Heart right ventricle (tissue), 16 donors: Measurements from ENCODE around the gene XRCC4. TPM values are rescaled to one million over a fixed set of nuclear protein-coding genes. Genes with fewer than 3 reads are reported as not detected.

Experiments
- ATAC-seq, 8 donors: fragments of 200-7000 bp; cut with Tn5 transposase; one replicate each; pipeline ENCODE4 v1.9.1; 2020; ENCODE audit warnings: mild to moderate bottlenecking in 8 of 8, moderate library complexity in 8 of 8, moderate number of reproducible peaks in 1 of 8
- DNase-seq, 2 donors: peaks; one replicate each; pipeline ENCODE4 v3.0.0-alpha.2; 2020
- H3K27ac ChIP-seq, 10 donors: fragments of 200-600 bp; sonication (generic) in 2 of 10; one replicate each; pipeline versions ENCODE4 v1.5.0 to v1.8.0; 2020 to 2022; ENCODE audit warnings: mild to moderate bottlenecking in 3 of 10
- H3K27me3 ChIP-seq, 7 donors: fragments of 200-600 bp; one replicate each; pipeline ENCODE4 v1.8.0; 2021 to 2022; ENCODE audit warnings: mild to moderate bottlenecking in 2 of 7
- H3K36me3 ChIP-seq, 9 donors: fragments of 200-600 bp; sonication (generic) in 1 of 9; one replicate each; pipeline versions ENCODE4 v1.5.0 to v1.8.0; 2020 to 2022; ENCODE audit warnings: mild to moderate bottlenecking in 2 of 9
- H3K4me1 ChIP-seq, 9 donors: fragments of 200-600 bp; sonication (generic) in 1 of 9; one replicate each; pipeline versions ENCODE4 v1.5.0 to v1.8.0; 2020 to 2022; ENCODE audit warnings: mild to moderate bottlenecking in 4 of 9
- H3K4me3 ChIP-seq, 10 donors: fragments of 200-600 bp; sonication (generic) in 2 of 10; one replicate each; pipeline versions ENCODE4 v1.5.0 to v1.8.0; 2020 to 2022; ENCODE audit warnings: mild to moderate bottlenecking in 7 of 10, moderate library complexity in 2 of 10
- H3K9me3 ChIP-seq, 11 donors: fragments of 200-600 bp in 10 of 11; sonication (generic) in 2 of 11; one replicate each; pipeline versions ENCODE4 v1.5.0 to v1.8.0; 2013 to 2022; ENCODE audit warnings: mild to moderate bottlenecking in 2 of 11, control low read depth in 1 of 11, moderate library complexity in 1 of 11
- WGBS, 2 donors: extraction: QIAGEN DNeasy Blood & Tissue Kit; methylation state at CpG; one replicate each; pipeline ENCODE4 v1.1.7; 2013; ENCODE audit warnings: inconsistent platforms in 1 of 2; 5-methylcytosine and 5-hydroxymethylcytosine counted together
- intact Hi-C, 10 donors: fragments of 100-400 bp; cut with DNase I; formaldehyde crosslinking; loops; one replicate each; pipeline versions ENCODE4 v1.11.1 to v1.14.2; 2022
- polyA plus RNA-seq, 2 donors: library from polyadenylated mRNA; stranded (reverse); fragments of 200-250 nt; gene quantifications; one replicate each; pipeline ENCODE4 v1.2.3, GENCODE V29; 2013
- total RNA-seq, 10 donors: library from RNA; stranded (reverse); fragmentation: NEBNext Ultra II Directional in 3 of 10; extraction: Animal tissue kit (Norgen Biotek cat#: 25700) in 3 of 10; gene quantifications; one replicate each; pipeline versions ENCODE4 v1.2.1 to v1.2.4, GENCODE V29; 2021 to 2023
- TF ChIP-seq, protein P1 (sequence below), 9 donors: fragments of 200-600 bp; sonication (generic) in 2 of 9; IDR thresholded peaks; one replicate each; pipeline versions ENCODE4 v1.5.0 to v1.8.0; 2021 to 2022; ENCODE audit warnings: antibody characterized with exemption in 9 of 9, mild to moderate bottlenecking in 5 of 9, moderate library complexity in 1 of 9
- donor health status: Arrhythmogenic right ventricular cardiomyopathy.
- donor health status: ischemic (EF 13 %, LVEDD 7.1; RV severe dilation, severe dysfunction).
- donor health status: healthy with polysubstance abuse.
- donor health status: DM: no; HTN: yes; CAD: no.
- donor health status: DM: no; HTN: no; CAD: no.
- donor health status: ischemic (EF 25% LVEDD 6.9; RV normal size, moderate dysfunction).
- donor health status: ischemic (EF 25% LVEDD 5.7; RV mildly dilated, moderate dysfunction).
- donor health status: healthy.
- donor health status: DM: yes; HTN: yes; CAD: no.
- donor health status: Ischemic cardiomyopathy.
- donor health status: ischemic (EF 35%, LVEDD 5.7; RV mildly dilated, moderate dysfunction).
- donor health status: nonischemic (EF 11% LVEDD 7.7; RV severe dilation, severe dysfunction).
- donor health status: DM: yes; HTN: yes; CAD: no.
- donor health status: PGD.
- donor health status: ischemic (EF 29% LVEDD 5.4; RV normal size, mild dysfunction).
- donor health status: nonischemic (EF 23%, LVEDD 6.1; RV moderate dilation, normal function).

The XRCC4 gene
- total and polyA plus RNA-seq, 12 donors, result 3.6 to 14.4 (median 6.8) TPM

DNA sequence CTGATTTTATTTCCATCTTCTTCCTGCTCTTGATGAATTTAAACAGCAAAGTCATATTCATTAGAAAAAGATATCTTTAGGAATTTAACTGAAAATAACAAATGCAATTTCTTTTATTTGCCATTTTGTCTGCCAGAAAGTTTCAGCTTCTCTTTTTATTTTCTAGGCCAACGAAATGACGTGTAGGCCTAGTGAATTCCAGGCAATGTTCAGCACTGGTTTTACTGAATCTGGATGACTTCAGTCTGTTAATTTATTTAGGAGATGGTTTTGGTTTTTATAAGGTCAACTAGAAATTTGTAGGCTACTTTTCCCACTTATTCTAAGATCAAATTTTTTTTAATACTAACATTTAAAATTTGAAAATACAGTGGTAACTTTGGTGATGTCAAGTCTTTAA, 265.1 kb downstream of the XRCC4 start:
- no peaks in the 10 kb centered on the region for H3K36me3 ChIP-seq
- peak in 1 of 8 donors; percentile 57 for ATAC-seq
- H3K27me3 ChIP-seq, result no peaks in the 10 kb centered on the region
- H3K4me3 ChIP-seq, result no peak overlapping the region
- WGBS, 2 donors, result 76 to 87% methylated on average over 2 of the region's 2 CpGs
- intact Hi-C loops, result no loop called here
- no peak for DNase-seq
- peaks cover 0 to 9% (median 0%) of the 10 kb centered on the region in 9 donors for H3K4me1 ChIP-seq
- H3K27ac ChIP-seq, result peak overlapping the region in 5 of 10 donors; percentile 12 to 45 (median 27)
- TF ChIP-seq, protein P1, sequence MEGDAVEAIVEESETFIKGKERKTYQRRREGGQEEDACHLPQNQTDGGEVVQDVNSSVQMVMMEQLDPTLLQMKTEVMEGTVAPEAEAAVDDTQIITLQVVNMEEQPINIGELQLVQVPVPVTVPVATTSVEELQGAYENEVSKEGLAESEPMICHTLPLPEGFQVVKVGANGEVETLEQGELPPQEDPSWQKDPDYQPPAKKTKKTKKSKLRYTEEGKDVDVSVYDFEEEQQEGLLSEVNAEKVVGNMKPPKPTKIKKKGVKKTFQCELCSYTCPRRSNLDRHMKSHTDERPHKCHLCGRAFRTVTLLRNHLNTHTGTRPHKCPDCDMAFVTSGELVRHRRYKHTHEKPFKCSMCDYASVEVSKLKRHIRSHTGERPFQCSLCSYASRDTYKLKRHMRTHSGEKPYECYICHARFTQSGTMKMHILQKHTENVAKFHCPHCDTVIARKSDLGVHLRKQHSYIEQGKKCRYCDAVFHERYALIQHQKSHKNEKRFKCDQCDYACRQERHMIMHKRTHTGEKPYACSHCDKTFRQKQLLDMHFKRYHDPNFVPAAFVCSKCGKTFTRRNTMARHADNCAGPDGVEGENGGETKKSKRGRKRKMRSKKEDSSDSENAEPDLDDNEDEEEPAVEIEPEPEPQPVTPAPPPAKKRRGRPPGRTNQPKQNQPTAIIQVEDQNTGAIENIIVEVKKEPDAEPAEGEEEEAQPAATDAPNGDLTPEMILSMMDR (IDR thresholded peaks at IDR 0.05), result no peak
- peaks cover 0 to 14% (median 0%) of the 10 kb centered on the region in 11 donors for H3K9me3 ChIP-seq

- H3K27ac ChIP-seq, result peak overlapping the region in 5 of 10 donors; percentile 13 to 46 (median 29)
- intact Hi-C loops, result no loop called here
- H3K9me3 ChIP-seq, result peaks cover 0 to 22% (median 4%) of the 10 kb centered on the region in 11 donors
- TF ChIP-seq, protein P1 (IDR thresholded peaks at IDR 0.05), result no peak
- WGBS, 2 donors, result 83 to 86% methylated on average over 2 of the region's 2 CpGs
- no peak for DNase-seq
- no peaks in the 10 kb centered on the region for H3K27me3 ChIP-seq
- H3K4me1 ChIP-seq, result peaks cover 0 to 9% (median 0%) of the 10 kb centered on the region in 9 donors
- no peak overlapping the region for H3K4me3 ChIP-seq
- no peaks in the 10 kb centered on the region for H3K36me3 ChIP-seq
- ATAC-seq, result no peak
These were observed 266.0 kb downstream of the XRCC4 start for GRCh38 chr5:83343299-83343698.

DNA sequence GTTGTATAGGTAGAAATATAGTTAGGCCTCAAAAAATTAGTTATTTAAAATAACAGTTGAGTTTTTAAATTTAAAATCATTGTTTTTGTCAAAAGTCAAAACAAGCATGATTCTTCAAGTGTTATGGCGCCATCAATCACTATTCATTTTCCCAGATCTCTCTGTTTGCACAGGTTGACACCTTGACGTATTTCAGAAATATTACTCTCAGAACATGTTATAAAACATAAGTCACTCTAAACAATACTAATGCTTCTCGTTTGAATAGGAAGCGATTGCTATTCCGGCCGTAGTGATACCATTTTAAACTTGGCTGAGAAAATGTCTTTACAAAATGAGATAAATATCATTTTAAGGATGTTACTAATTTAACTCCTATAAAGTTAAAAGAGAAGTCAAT, 268.1 kb downstream of the XRCC4 start:
- intact Hi-C loops, result no loop called here
- Histone ChIP-seq H3K36me3 (no peaks in the 10 kb centered on the region), H3K4me3 (no peak overlapping the region), H3K27ac (no peak overlapping the region), H3K9me3 (peaks cover 0 to 42% (median 11%) of the 10 kb centered on the region in 11 donors), H3K4me1 (peaks cover 0 to 5% (median 0%) of the 10 kb centered on the region in 9 donors), H3K27me3 (no peaks in the 10 kb centered on the region)
- DNase-seq (no peak), ATAC-seq (no peak)
- TF ChIP-seq, protein P1 (IDR thresholded peaks at IDR 0.05), result no peak
- 93 to 94% methylated on average over 6 of the region's 6 CpGs for WGBS, 2 donors

DNA sequence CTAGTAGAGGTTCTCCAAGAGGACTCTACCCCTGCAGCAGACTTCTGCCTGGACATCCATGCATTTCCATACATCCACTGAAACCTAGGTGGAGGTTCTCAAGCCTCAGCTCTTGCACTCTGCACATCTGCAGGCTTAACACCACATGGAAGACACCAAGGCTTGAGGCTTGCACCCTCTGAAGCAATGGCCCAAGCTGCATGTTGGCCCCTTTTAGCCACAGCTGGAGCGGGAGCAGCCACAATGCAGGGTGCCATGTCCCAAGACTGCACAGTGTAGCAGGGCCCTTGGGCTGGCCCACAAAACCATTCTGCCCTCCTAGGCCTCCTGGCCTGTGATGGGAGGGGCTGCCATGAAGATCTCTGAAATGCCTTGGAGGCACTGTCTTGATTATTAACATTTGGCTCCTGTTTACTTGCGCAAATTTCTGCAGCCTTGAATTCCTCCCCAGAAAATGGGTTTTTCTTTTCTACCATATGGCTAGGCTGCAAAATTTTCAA, 271.0 kb downstream of the XRCC4 start:
- WGBS, 2 donors, result 96 to 100% methylated on average over 2 of the region's 2 CpGs

More for the DNA sequence above, 271.0 kb downstream of the XRCC4 start:
- TF ChIP-seq, protein P1 (IDR thresholded peaks at IDR 0.05), result no peak
- Histone ChIP-seq H3K9me3 (peaks cover 0 to 52% (median 11%) of the 10 kb centered on the region in 11 donors), H3K4me3 (no peak overlapping the region), H3K36me3 (no peaks in the 10 kb centered on the region), H3K4me1 (no peaks in the 10 kb centered on the region), H3K27me3 (no peaks in the 10 kb centered on the region), H3K27ac (no peak overlapping the region)
- intact Hi-C loops, result no loop called here
- ATAC-seq (no peak), DNase-seq (no peak)
